DOHH2 (cell line): Measurements from ENCODE around the gene BIN1.

Experiments
- H3F3A ChIP-seq: fragments of 200-600 bp; sonication (generic), shearing (Covaris generic); 2 replicates; pipeline ENCODE4 v1.6.0; 2016; ENCODE audit warnings: antibody characterized with exemption, mild to moderate bottlenecking; ENCODE audit not compliant: control insufficient read depth, insufficient read depth
- H3K27ac ChIP-seq: fragments of 200-600 bp; sonication (generic); 2 replicates; pipeline ENCODE4 v1.5.1; 2014; ENCODE audit warnings: low read depth, mild to moderate bottlenecking, low read length, moderate library complexity
- H3K27me3 ChIP-seq: fragments of 200-600 bp; sonication (generic); 2 replicates; pipeline ENCODE4 v1.6.1; 2014; ENCODE audit warnings: mild to moderate bottlenecking, low read length, mixed read lengths; ENCODE audit not compliant: control insufficient read depth
- H3K36me3 ChIP-seq: fragments of 200-600 bp; sonication (generic); 2 replicates; pipeline ENCODE4 v1.6.1; 2014; ENCODE audit warnings: mild to moderate bottlenecking, low read length, moderate library complexity, mixed read lengths; ENCODE audit not compliant: control insufficient read depth
- H3K4me1 ChIP-seq: fragments of 200-600 bp; sonication (generic); 2 replicates; pipeline ENCODE4 v1.6.1; 2014; ENCODE audit warnings: mild to moderate bottlenecking, low read length, mixed read lengths; ENCODE audit not compliant: control insufficient read depth
- H3K4me2 ChIP-seq: fragments of 200-600 bp; sonication (generic); 2 replicates; pipeline ENCODE4 v1.6.0; 2014; ENCODE audit warnings: mild to moderate bottlenecking, low read length, moderate library complexity
- H3K4me3 ChIP-seq: fragments of 200-600 bp; sonication (generic); 2 replicates; pipeline ENCODE4 v1.5.1; 2014; ENCODE audit warnings: mild to moderate bottlenecking, low read length, mixed read lengths
- H3K79me2 ChIP-seq: fragments of 200-600 bp; sonication (generic); 2 replicates; pipeline ENCODE4 v1.6.1; 2014; ENCODE audit warnings: mild to moderate bottlenecking, low read length, mixed read lengths; ENCODE audit not compliant: control insufficient read depth
- H3K9me2 ChIP-seq: fragments of 200-600 bp; sonication (generic); replicated peaks from 2 replicates; pipeline ENCODE4 v1.6.1; 2014; ENCODE audit warnings: mild to moderate bottlenecking, low read length, mixed read lengths; ENCODE audit not compliant: control insufficient read depth
- H3K9me3 ChIP-seq: fragments of 200-600 bp; sonication (generic); 2 replicates; pipeline ENCODE4 v1.6.1; 2014; ENCODE audit warnings: antibody characterized with exemption, low read length, mixed read lengths; ENCODE audit not compliant: control insufficient read depth, insufficient read depth
- H4K20me1 ChIP-seq: fragments of 200-600 bp; sonication (generic); 2 replicates; pipeline ENCODE4 v1.6.0; 2014; ENCODE audit warnings: low read depth, mild to moderate bottlenecking, antibody characterized with exemption, low read length, moderate library complexity; ENCODE audit not compliant: control insufficient read depth, insufficient read depth
- CTCF ChIP-seq: fragments of 200-600 bp; sonication (generic); IDR thresholded peaks from one replicate; pipeline ENCODE4 v1.5.1; 2014; ENCODE audit warnings: antibody characterized with exemption, mild to moderate bottlenecking, low read depth, low read length; ENCODE audit not compliant: poor library complexity, severe bottlenecking
- EZH2phosphoT487 ChIP-seq: fragments of 200-600 bp; sonication (generic); IDR thresholded peaks from 2 replicates; pipeline ENCODE4 v1.6.1; 2017; ENCODE audit warnings: borderline replicate concordance, mild to moderate bottlenecking, antibody characterized with exemption, low read length, moderate library complexity, mixed read lengths

Gene BIN1

GRCh38 chr2:127061375-127062273 lies 45.3 kb downstream of the BIN1 start:
- H3K4me3 ChIP-seq = no peak overlapping the region
- no peaks in the 10 kb centered on the region for H3F3A ChIP-seq
- H3K4me2 ChIP-seq = no peak overlapping the region
- no peak for TF ChIP-seq CTCF
- no peak for TF ChIP-seq EZH2phosphoT487
- no peaks in the 10 kb centered on the region for H3K9me2 ChIP-seq
- H3K27ac ChIP-seq = no peak overlapping the region
- no peaks in the 10 kb centered on the region for H3K9me3 ChIP-seq
- no peaks in the 10 kb centered on the region for H3K79me2 ChIP-seq
- H4K20me1 ChIP-seq = no peaks in the 10 kb centered on the region
- no peaks in the 10 kb centered on the region for H3K27me3 ChIP-seq
- H3K4me1 ChIP-seq = no peaks in the 10 kb centered on the region
- no peaks in the 10 kb centered on the region for H3K36me3 ChIP-seq

GRCh38 chr2:127060264-127060945 lies 46.5 kb downstream of the BIN1 start:
- Histone ChIP-seq H3K4me3 (no peak overlapping the region), H3K79me2 (no peaks in the 10 kb centered on the region), H3K27ac (no peak overlapping the region), H4K20me1 (no peaks in the 10 kb centered on the region), H3K4me2 (no peak overlapping the region), H3K9me2 (no peaks in the 10 kb centered on the region), H3K9me3 (no peaks in the 10 kb centered on the region), H3F3A (no peaks in the 10 kb centered on the region), H3K4me1 (no peaks in the 10 kb centered on the region), H3K27me3 (no peaks in the 10 kb centered on the region), H3K36me3 (no peaks in the 10 kb centered on the region)
- TF ChIP-seq EZH2phosphoT487 = no peak
- no peak for TF ChIP-seq CTCF

GRCh38 chr2:127059559-127059958 lies 47.4 kb downstream of the BIN1 start:
- Histone ChIP-seq H3K27me3 (no peaks in the 10 kb centered on the region), H3F3A (no peaks in the 10 kb centered on the region), H3K4me3 (no peak overlapping the region), H3K4me1 (no peaks in the 10 kb centered on the region), H3K79me2 (no peaks in the 10 kb centered on the region), H3K9me3 (no peaks in the 10 kb centered on the region), H3K4me2 (no peak overlapping the region), H4K20me1 (no peaks in the 10 kb centered on the region), H3K27ac (no peak overlapping the region), H3K36me3 (no peaks in the 10 kb centered on the region), H3K9me2 (no peaks in the 10 kb centered on the region)
- no peak for TF ChIP-seq EZH2phosphoT487
- no peak for TF ChIP-seq CTCF
